ENCODE data around the gene RNF212.

RNF212 gene

DNA sequence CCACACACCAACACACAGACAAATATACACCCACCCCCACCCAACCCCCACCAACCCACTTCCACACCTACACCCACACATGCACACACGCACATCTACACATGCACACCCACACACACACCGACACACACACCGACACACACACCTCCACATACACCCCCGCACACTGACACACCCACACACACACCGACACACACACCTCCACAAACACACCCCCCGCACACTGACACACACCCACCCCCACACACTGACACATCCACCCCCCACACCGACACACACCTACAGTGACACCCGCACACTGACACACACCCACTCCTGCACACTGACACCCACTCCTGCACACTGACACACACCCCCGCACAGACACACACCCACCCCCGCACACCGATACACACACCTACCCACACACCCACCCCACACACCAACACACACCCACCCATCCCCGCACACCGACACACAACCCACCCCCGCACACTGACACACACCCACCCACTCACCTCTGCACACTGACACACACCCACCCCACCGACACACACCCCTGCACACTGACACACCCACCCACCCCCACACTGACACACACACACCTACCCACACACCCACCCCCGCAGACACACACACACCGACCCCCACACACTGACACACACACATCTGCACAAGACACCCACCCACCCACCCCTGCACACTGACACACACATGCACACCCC lies 70.9 kb downstream of the RNF212 start:
- in situ Hi-C loops (cut with MboI; ENCODE audit: low pct_unique_long_range_greater_than_20kb, low sequenced_read_pairs) = no loop called here
- DNase-seq = no peak

DNA sequence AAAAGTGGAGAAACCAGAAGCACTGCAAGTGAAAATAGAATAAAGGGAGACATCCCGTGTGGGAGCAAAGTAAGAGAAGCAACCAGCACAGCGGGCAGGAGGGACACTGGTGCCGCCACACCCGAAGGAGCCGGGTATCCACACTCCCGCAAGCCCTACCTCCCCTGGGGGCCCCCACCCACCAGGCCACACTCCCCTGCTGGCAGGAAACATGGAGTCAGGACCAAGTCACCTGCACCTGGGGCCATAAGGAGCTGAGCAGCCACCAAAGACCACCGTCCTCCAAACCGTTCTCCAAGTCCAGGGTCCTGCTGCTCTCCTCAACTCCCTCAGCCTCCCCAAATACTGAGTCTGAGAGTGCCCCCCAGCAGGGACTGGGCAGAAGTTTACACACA lies 71.4 kb downstream of the RNF212 start:
- DNase-seq = no peak

DNA sequence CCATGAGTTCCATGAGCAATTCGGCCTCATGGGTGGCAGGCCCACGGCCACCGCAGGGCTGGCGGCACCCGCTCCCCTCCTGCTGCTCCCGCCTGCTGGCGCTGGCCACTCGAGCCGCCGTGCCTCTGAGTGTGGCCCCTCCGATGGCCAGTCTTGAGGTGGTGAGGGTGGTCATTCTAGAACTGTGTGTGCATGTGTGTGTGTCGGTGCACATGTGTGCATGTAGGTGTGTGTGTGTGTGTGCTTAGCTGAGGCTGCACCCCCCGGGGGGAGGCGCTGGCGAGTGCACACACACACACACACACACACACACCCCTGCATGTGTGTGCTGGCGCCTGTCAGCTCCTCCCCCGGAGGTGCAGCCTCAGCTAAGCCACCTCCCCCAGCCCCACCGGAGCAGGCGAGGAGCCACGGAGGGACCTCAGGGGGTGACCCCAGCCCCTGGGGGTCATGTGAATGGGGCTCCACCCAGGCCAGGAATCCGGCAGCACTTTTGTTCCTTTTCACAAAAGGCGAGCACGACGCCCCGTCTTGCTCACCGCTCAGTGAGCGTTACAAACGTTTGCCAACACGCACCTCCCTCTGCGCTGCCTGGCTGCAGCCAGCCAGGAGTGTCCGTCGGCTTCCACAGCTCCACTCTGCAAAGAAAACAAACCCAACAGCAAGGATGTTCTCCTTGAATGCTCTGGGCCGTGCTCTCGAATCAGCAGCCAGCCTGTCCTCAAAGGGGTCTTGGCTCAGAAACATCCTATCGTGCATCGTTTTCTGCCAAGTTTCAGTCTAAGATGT lies 72.0 kb downstream of the RNF212 start:
- in situ Hi-C loops (cut with MboI; ENCODE audit: low pct_unique_long_range_greater_than_20kb, low sequenced_read_pairs) = no loop called here
- DNase-seq = no peak

More for the DNA sequence above, 71.4 kb downstream of the RNF212 start:
- in situ Hi-C loops (cut with MboI; ENCODE audit: low pct_unique_long_range_greater_than_20kb, low sequenced_read_pairs) = no loop called here

DNA sequence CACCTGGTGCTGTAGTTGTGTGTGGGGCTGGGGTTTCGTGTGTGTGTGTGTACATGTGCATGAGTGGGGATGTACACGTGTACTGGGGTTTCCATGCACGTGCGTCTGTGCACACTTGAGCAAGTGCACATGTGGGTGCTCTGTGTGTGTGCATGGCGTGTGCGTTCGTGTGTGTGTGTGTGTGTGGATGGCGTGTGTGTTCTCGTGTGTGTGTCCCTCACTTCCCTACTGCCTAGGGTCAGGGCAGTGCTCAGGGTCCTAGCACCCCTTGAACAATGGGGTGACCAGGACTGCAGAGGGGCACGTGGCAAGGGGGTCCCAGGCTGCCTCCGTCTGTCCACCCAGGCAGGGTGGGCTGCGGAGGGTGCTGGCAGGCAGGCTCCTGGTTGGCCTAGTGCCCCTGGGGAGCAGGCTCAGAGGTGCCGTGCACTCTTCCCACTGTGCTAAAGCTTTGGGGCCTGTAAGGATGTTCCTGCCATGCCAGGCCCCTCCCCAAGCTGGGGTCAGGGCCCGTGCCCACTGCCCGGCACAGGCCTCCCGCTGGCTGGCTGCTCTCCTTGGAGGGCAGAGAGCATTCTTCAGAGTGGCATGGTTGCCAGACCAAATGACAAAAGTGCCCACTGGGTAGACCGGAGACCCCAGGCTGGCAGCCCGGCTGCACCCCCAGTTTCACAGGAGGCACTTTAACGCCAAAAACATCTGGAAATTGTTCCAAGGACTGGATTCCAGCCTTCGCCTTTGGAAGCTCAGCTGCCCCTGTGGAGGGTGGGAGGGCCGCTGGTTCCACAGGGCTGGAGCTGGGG lies 72.8 kb downstream of the RNF212 start:
- DNase-seq = no peak
- in situ Hi-C loops (cut with MboI; ENCODE audit: low pct_unique_long_range_greater_than_20kb, low sequenced_read_pairs) = no loop called here

DNA sequence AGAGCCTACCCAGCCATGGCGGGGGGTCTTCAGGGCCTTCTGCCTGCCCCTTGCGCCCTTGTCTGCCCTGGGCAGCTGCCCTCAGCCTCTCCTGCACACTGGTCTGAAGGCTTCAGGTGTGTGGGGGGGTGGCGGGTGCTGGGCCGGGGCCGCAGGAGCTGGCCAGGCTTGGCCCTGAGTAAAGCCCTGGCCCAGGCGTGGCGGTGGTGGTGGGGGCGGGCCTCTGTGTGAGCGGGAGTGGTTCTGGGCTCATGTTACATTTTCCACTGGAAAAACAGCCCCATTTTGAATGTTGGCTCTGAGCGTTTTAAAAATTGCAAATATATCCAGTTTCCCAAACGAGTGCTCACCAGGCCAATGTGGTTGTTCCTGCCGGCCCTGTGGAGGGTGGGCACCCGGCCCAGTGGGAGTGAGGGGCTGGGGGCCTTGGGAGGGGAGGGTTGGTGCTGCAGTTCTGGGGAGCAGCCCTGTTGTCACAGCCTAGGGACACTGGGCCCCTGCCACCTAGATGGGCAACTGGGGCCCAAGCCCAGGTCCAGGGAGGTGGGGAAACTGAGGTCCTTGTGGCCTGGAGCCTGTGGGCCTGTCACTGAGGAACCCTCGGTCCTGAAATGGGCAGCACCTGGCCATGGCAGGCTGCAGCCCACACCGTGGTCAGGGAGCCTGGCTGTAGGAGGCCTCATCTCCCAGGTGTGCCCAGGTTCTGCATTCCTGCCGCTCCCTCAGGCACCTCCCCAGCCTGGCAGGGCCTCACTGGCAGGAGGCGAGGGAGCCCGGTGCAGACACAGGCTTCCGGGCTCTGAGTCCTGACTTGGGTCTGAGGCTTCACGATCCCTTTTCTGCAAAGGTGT lies 73.6 kb downstream of the RNF212 start:
- in situ Hi-C loops (cut with MboI; ENCODE audit: low pct_unique_long_range_greater_than_20kb, low sequenced_read_pairs) = no loop called here
- no peak for DNase-seq

DNA sequence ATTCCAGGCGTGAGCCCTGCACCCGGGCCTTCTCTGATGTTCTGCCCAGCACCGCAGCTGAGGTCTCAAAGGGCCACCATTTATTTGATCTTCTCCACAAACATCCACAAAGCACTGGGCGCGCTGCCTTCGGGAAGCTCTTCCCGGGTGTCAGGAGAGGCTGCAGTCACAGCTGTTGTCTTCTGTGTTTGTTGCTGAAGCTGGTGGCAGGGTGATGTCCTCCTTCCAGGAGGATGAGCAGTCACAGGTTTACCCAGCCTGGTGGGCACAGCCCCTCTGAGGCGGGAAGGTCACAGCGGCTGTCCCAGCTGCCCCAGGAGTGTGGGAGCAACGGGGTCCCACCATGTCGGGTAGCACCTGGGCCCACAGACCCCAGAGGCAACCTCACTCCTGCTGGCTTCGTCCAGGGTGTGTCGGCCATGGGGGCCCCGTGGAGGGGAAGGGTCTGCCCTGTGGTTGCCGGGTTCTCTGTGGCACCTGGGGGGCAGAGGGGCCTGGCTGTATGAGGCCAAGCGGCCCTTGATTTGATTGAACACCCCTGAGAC lies 74.3 kb downstream of the RNF212 start:
- in situ Hi-C loops (cut with MboI; ENCODE audit: low pct_unique_long_range_greater_than_20kb, low sequenced_read_pairs) = no loop called here

DNA sequence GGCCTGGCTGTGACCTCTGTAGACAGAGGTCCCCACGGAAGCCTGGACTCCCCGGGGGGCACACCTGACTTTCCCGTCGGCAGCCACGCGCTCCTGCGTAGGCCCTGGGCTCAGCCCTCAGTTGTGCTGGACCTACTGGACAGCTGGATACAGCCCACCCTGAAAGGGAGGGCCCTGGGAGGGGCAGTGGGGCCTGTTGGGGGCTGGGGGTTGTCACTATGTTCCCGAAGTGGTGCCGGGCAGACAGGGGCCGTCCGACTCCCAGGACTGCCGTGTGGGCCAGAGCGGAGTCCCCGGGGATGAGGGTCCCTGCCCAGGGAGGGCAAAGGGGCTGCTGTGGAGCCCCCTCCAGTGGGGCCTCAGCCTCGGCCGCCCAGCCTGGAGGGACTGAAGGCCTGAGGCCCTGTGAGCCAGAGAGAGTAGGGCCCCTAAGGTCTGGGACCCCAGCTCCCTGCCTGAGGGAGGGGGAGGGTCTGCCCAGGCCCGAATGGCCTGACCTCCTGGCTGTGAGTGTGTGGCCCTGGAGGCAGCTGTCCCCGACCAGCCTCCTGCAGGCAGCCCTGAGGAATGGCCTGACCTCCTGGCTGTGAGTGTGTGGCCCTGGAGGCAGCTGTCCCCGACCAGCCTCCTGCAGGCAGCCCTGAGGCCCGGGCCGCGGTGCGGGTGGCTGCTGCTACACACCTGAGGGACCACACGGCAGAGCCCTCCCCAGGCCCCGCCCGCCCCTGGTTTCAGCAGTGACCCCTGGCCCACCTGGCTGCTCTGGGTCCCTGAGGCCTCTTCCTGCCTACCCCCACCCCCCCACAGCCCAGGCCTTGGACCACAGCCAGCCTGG lies 76.2 kb downstream of the RNF212 start:
- no peak for DNase-seq
- in situ Hi-C loops (cut with MboI; ENCODE audit: low pct_unique_long_range_greater_than_20kb, low sequenced_read_pairs) = no loop called here

More for the DNA sequence above, 74.3 kb downstream of the RNF212 start:
- no peak for DNase-seq

DNA sequence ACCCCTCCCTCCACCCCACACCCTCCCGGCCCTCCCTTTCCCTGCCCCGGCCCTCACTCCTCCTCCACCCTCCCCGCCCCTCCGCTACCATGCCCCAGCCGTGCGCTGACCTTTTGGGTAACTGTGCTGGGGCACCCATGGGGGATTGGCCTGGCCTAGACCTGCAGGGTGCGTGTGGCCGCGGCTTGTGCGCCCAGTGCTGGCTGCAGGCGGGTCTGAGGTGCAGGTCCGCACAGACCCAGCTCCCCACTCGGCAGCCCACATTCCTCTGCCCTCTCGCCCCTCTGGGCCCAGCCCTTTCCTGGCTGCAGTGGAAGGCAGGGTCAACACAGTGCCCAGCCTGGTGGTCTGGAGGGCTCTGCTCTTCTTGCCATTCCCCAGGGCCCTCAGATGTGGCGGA lies 77.3 kb downstream of the RNF212 start:
- no peak for DNase-seq
- in situ Hi-C loops (cut with MboI; ENCODE audit: low pct_unique_long_range_greater_than_20kb, low sequenced_read_pairs) = no loop called here

DNA sequence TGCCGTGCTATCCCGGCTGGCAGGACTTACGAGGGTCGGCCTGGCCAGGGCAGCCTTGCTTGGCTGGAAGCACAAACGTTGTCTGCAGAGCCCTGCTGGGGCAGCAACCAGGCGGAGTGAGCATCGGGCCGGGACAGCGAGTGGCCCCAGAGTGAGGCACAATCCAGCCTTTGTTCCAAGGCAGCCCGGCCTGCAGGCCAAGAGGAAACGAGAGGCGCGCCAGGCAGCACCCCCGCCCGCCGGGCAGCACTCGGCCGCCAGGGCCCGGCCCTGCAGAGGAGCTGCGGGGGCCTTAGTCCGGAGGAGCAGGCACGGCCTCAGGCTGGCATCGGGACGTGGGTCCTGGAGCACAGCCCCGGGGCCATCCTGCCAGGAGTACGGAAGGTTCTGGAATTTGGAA lies 77.9 kb downstream of the RNF212 start:
- in situ Hi-C loops (cut with MboI; ENCODE audit: low pct_unique_long_range_greater_than_20kb, low sequenced_read_pairs) = no loop called here
- no peak for DNase-seq

DNA sequence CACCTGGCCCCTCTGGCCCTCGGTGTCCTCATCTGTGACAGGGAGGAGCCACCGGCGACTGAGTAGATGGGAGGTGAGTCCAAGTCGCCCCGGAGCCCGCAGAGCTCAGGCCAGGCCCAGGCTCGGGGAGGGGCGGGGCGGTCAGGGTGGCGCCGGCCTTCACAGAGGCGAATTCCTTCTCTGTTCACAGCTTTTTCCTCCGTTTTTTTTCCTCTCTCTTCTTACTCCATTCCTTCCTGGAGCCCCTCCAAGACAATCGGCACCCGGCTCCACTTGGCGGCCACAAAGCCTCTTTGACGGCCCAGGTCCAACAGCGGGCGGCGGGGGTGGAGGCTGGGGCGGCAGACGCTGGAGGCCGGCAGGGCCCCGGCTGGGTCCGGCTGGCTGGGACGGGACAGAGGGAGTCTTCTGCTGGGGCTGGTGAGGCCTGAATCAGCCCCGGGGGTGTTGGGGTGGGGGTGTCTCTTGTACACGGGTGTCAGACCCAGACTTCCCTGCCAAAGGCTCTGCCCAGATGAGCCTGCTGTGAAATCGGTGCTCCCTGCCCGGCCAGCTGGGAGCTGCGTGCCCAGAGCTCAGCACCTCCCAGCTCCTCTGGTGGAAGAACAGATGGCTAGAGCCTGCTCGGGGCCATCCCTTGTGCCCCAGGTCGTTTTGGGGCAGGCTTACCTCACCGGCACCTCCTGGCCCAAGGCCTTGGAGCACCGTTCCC lies 79.4 kb downstream of the RNF212 start:
- in situ Hi-C loops (cut with MboI; ENCODE audit: low pct_unique_long_range_greater_than_20kb, low sequenced_read_pairs) = no loop called here
- DNase-seq = no peak

DNA sequence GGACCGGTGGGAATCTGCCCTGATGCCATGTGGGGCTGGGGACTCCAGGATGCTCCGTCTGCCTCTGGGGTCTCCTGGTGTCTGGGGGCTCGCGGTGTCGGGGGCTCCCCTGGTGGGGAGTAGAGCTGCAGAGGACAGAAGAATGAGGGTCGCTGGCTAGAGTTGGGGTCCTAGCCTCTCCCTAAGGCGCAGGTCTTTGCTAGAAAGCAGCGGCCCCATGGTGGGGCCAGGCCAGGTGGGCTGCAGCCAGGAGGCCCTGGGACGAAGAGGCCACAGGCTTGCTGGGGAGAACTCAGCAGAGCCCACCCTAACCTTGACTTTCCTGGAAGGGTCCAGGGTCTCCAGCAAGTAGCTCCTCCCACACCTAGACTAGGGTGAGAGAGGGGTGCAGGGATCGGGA lies 80.5 kb downstream of the RNF212 start:
- in situ Hi-C loops (cut with MboI; ENCODE audit: low pct_unique_long_range_greater_than_20kb, low sequenced_read_pairs) = no loop called here
- no peak for DNase-seq

DNA sequence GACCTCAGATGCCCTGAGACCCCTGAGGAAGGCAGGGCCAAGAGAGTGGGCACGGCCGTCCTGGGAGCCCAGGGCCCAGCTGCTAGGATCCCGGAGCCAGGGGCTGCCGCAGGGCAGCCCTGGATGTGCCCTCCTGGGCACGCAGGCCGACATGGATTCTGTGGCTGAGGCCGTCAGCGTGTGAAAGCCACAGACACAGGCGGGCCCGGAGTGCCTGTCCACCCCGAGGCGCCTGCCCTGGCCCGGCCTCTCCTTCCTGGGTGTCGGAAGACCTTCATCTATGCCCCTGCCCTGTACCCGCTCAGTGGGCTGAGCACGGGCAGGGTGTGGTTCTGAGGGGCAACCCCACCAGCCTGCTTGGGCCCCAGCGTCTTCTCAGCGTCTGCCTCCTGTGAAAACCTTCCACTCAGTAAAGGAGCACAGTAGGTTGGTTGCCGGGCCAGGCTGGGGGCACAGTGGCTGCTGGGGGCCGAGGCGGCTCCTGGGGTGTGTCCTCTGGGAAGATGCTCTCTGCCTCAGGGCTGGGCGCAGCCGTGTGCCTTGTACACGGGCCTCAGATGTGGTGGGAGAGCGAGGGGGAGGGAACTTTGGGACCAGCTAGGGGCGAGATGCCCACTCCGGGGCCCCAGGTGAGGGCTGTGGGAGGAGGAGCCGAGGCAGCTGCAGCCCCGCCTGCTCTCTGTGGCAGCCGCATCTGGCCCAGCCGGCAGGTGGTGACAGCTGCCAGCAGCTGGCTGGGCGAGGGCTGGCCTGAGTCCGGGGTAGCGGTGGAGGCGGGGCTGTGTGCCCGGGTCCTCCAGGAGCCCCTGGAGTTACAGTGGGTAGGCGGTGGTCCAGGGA lies 81.2 kb downstream of the RNF212 start:
- DNase-seq = no peak
- in situ Hi-C loops (cut with MboI; ENCODE audit: low pct_unique_long_range_greater_than_20kb, low sequenced_read_pairs) = no loop called here

DNA sequence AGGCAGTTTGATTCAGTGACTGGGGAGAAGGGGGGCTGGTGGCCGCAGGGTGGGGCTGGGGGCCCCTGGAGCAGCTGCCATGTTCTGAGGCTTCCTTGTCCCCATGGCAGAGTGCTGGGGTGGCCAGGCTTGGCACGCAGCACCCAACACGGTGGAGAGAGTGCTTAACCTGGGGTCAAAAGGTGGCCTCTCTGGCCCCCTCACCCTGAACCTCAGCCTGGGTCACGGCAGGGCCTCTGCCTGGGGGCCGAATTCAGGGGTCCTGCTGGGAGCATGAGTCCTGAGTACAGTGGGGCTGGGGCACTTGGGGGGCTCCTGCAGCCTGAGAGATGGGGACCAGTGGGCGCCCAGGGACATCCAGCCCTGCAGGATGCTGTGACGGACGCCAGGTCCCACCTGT lies 82.0 kb downstream of the RNF212 start:
- in situ Hi-C loops (cut with MboI; ENCODE audit: low pct_unique_long_range_greater_than_20kb, low sequenced_read_pairs) = no loop called here

DNA sequence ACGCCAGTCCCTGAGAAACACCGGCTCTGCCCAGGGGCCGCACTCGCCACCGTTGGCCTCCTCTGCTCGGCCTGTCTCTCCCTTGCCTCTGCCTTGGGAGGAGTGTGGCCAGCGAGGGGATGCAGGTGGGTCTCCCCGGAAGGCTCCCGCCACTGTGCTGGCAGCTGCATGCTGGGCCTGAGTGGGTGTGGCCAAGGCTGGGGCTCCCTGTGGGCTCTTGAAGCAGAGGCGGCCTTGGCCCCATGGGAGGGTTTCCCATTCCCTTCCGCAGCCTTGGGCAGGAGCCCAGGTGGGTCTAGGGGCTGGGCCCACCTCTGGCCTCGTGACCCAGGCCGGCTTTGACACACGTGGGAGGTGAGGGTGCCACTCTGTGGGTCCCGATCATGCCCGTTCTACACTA lies 82.8 kb downstream of the RNF212 start:
- in situ Hi-C loops (cut with MboI; ENCODE audit: low pct_unique_long_range_greater_than_20kb, low sequenced_read_pairs) = no loop called here
- DNase-seq = no peak

More for the DNA sequence above, 82.0 kb downstream of the RNF212 start:
- no peak for DNase-seq

DNA sequence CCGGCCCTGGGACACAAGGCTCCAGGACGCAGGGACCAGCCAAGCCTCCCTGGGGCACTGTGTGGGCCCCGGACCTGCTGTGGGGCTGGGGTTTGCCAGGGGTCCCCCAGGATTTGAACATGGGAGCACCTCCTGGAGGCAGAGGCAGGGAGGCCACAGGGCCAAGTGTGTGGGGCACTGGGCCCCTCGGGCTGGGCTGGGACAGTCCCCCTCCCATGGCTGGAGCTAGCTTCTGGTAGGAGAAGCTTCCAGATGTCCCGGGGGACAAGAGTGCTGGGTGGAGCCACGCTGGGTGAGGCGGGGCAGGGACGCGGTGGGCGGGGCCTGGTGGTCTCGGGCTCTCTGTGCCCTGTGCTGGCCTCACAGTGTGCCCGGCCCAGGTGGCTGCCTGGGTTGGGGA lies 83.3 kb downstream of the RNF212 start:
- in situ Hi-C loops (cut with MboI; ENCODE audit: low pct_unique_long_range_greater_than_20kb, low sequenced_read_pairs) = no loop called here
- no peak for DNase-seq

DNA sequence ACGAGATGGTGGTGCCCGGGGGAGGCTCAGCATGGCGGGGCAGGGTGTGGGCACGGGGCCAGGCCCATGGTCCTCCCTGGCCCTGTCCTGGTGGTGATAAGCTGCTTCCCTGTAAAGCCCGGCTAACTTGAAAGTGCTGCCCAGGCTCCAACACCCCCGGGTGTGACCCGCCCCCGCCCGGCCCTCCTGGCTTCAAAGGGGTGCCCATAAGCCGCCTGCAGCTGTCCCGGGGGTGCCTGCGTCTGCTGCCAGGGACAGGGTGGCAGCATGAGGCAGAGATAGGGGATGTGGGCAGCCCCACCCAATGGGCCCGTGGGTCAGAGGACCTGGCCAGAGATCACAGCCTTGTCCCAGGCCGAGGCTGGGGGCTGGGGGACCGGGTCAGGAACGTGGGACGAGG lies 83.8 kb downstream of the RNF212 start:
- DNase-seq = no peak
- in situ Hi-C loops (cut with MboI; ENCODE audit: low pct_unique_long_range_greater_than_20kb, low sequenced_read_pairs) = no loop called here
